Esophagus mucosa (tissue), 1 donor: ENCODE data around the gene PNISR. TPM values are rescaled to one million over a fixed set of nuclear protein-coding genes. Genes with fewer than 3 reads are reported as not detected.

ENCODE experiments used
- total RNA-seq: library from RNA; stranded (reverse); gene quantifications from one replicate; pipeline ENCODE4 v1.2.4, GENCODE V29; 2023
- donor health status: DM: yes; HTN: yes; CAD: no.

Gene PNISR
- total RNA-seq, 1 donor from 2014 or later, result 27.7 TPM

Other genes with a start within 250 kb of the PNISR start
- 1.6 TPM for gene FAXC, start 75.6 kb downstream of the PNISR start, total RNA-seq
- gene COQ3, start 31.1 kb downstream of the PNISR start, total RNA-seq, result 9.2 TPM
- gene USP45, start 90.1 kb upstream of the PNISR start, total RNA-seq, result 6.5 TPM
- gene CCNC, start 143.4 kb upstream of the PNISR start, total RNA-seq, result 38.5 TPM
- gene PRDM13, start 181.5 kb upstream of the PNISR start, total RNA-seq, result not detected